Uterus (tissue), 2 donors: ENCODE data around the gene LBP.

Experiments used
- CTCF ChIP-seq, 4 experiments: fragments of 200-600 bp in 2 of 4; fragments of 450-650 bp in 2 of 4; sonication (generic) in 2 of 4; IDR thresholded peaks; one replicate each; pipeline ENCODE4 v1.5.1; 2016 to 2019; ENCODE audit warnings: antibody characterized with exemption in 4 of 4, mild to moderate bottlenecking in 2 of 4, moderate library complexity in 1 of 4
- POLR2A ChIP-seq, 2 donors: fragments of 450-650 bp; IDR thresholded peaks; one replicate each; pipeline ENCODE4 v1.6.1; 2016; ENCODE audit warnings: antibody characterized with exemption in 2 of 2, mild to moderate bottlenecking in 1 of 2, moderate library complexity in 1 of 2

GRCh38 chr20:38354227-38354626 is 7.9 kb downstream of the LBP start:
- TF ChIP-seq CTCF (IDR thresholded peaks at IDR 0.05) (no peak), POLR2A (IDR thresholded peaks at IDR 0.05) (no peak)
